Vagina (tissue), 2 donors: ENCODE data around the gene APOC4.

ENCODE experiments used
- CTCF ChIP-seq, 3 experiments: fragments of 450-650 bp in 2 of 3; fragments of 200-600 bp in 1 of 3; sonication (generic) in 1 of 3; IDR thresholded peaks; one replicate each; pipeline ENCODE4 v1.5.1; 2017 to 2019; ENCODE audit warnings: antibody characterized with exemption in 3 of 3, mild to moderate bottlenecking in 2 of 3, moderate library complexity in 2 of 3
- POLR2A ChIP-seq, 2 donors: fragments of 450-650 bp; IDR thresholded peaks; one replicate each; pipeline ENCODE4 v1.6.1; 2017; ENCODE audit warnings: antibody characterized with exemption in 2 of 2, mild to moderate bottlenecking in 2 of 2, moderate library complexity in 2 of 2

DNA sequence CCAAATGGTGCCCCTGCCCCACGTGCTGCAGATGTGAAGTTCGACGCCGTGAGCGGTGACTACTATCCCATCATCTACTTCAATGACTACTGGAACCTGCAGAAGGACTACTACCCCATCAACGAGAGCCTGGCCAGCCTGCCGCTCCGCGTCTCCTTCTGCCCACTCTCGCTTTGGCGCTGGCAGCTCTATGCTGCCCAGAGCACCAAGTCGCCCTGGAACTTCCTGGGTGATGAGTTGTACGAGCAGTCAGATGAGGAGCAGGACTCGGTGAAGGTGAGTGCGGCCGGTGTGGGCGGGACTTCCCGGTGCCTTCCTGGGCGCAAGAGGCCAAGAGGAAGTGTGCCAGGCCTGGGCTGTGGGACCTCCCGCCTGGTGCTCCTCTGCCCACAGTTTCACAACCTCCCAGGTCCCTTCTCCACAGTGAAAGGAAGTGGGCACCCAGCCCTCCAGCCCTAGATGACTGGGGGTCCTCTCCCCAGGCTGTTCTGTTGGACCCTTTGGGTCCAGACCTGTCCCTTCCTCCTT, 45.2 kb downstream of the APOC4 start:
- no peak for TF ChIP-seq CTCF (IDR thresholded peaks at IDR 0.05)
- no peak for TF ChIP-seq POLR2A (IDR thresholded peaks at IDR 0.05)
